ENCODE data around the gene MACROD1.
"Not testable (repeated sequence)": the region's sequence is repeated elsewhere in the genome, so short reads cannot be mapped to it uniquely, and the experiment has no call there.

Gene MACROD1

GRCh38 chr11:64058494-64058893 lies 107.4 kb downstream of the MACROD1 start:
- DNase-seq (ENCODE audit: low read depth in 2 of 2): no peak

- no peak for DNase-seq (ENCODE audit: low read depth in 2 of 2)
These were observed 108.0 kb downstream of the MACROD1 start for GRCh38 chr11:64057890-64058289.

GRCh38 chr11:64056861-64057260 lies 109.1 kb downstream of the MACROD1 start:
- DNase-seq (ENCODE audit: low read depth in 2 of 2): no peak

GRCh38 chr11:64056213-64056785 lies 109.6 kb downstream of the MACROD1 start:
- DNase-seq (ENCODE audit: low read depth in 2 of 2): no peak

GRCh38 chr11:64055077-64055476 lies 110.8 kb downstream of the MACROD1 start:
- DNase-seq (ENCODE audit: low read depth in 2 of 2): no peak

GRCh38 chr11:64053699-64054098 lies 112.2 kb downstream of the MACROD1 start:
- DNase-seq (ENCODE audit: low read depth in 2 of 2): no peak

GRCh38 chr11:64052938-64053622 lies 112.8 kb downstream of the MACROD1 start:
- no peak for DNase-seq (ENCODE audit: low read depth in 2 of 2)

- DNase-seq (ENCODE audit: low read depth in 2 of 2): no peak
These were observed 113.5 kb downstream of the MACROD1 start for GRCh38 chr11:64052436-64052835.

GRCh38 chr11:64051297-64051696 lies 114.6 kb downstream of the MACROD1 start:
- no peak for DNase-seq (ENCODE audit: low read depth in 2 of 2)

GRCh38 chr11:64049509-64049908 lies 116.4 kb downstream of the MACROD1 start:
- no peak for DNase-seq (ENCODE audit: low read depth in 2 of 2)

GRCh38 chr11:64048042-64048854 lies 117.7 kb downstream of the MACROD1 start:
- no peak for DNase-seq (ENCODE audit: low read depth in 2 of 2)

- DNase-seq (ENCODE audit: low read depth in 2 of 2): not testable (repeated sequence)
These were observed 118.5 kb downstream of the MACROD1 start for GRCh38 chr11:64047373-64047772.

GRCh38 chr11:64045700-64046099 lies 120.2 kb downstream of the MACROD1 start:
- DNase-seq (ENCODE audit: low read depth in 2 of 2): no peak

GRCh38 chr11:64044730-64045393 lies 121.1 kb downstream of the MACROD1 start:
- no peak for DNase-seq (ENCODE audit: low read depth in 2 of 2)

- DNase-seq (ENCODE audit: low read depth in 2 of 2): no peak
These were observed 122.4 kb downstream of the MACROD1 start for GRCh38 chr11:64043545-64043944.

- DNase-seq (ENCODE audit: low read depth in 2 of 2): no peak
These were observed 123.6 kb downstream of the MACROD1 start for GRCh38 chr11:64042301-64042700.

- DNase-seq (ENCODE audit: low read depth in 2 of 2): no peak
These were observed 124.1 kb downstream of the MACROD1 start for GRCh38 chr11:64041846-64042245.

GRCh38 chr11:64040684-64041322 lies 125.1 kb downstream of the MACROD1 start:
- DNase-seq (ENCODE audit: low read depth in 2 of 2): no peak

- no peak for DNase-seq (ENCODE audit: low read depth in 2 of 2)
These were observed 126.8 kb downstream of the MACROD1 start for GRCh38 chr11:64039012-64039665.

- DNase-seq (ENCODE audit: low read depth in 2 of 2): no peak
These were observed 127.4 kb downstream of the MACROD1 start for GRCh38 chr11:64038500-64038899.

GRCh38 chr11:64037027-64037634 lies 128.8 kb downstream of the MACROD1 start:
- DNase-seq (ENCODE audit: low read depth in 2 of 2): no peak

Data from stimulated activated CD4-positive, alpha-beta T cell treated with anti-CD3 and anti-CD28 coated beads, Interleukin-15, amount 100 ng/mL, for 48 hours (primary cell).